Mammary microvascular endothelial cell (primary cell): ENCODE data around the gene SLC5A9. TPM values are rescaled to one million over a fixed set of nuclear protein-coding genes. Genes with fewer than 3 reads are reported as not detected.

ENCODE experiments used
- total RNA-seq: library from RNA; depleted of rRNA; stranded (reverse); fragments of >200 nt; gene quantifications from 2 replicates; pipeline ENCODE4 v1.2.3, GENCODE V29; 2015

Gene SLC5A9
- total RNA-seq: not detected in 2 replicates

DNA sequence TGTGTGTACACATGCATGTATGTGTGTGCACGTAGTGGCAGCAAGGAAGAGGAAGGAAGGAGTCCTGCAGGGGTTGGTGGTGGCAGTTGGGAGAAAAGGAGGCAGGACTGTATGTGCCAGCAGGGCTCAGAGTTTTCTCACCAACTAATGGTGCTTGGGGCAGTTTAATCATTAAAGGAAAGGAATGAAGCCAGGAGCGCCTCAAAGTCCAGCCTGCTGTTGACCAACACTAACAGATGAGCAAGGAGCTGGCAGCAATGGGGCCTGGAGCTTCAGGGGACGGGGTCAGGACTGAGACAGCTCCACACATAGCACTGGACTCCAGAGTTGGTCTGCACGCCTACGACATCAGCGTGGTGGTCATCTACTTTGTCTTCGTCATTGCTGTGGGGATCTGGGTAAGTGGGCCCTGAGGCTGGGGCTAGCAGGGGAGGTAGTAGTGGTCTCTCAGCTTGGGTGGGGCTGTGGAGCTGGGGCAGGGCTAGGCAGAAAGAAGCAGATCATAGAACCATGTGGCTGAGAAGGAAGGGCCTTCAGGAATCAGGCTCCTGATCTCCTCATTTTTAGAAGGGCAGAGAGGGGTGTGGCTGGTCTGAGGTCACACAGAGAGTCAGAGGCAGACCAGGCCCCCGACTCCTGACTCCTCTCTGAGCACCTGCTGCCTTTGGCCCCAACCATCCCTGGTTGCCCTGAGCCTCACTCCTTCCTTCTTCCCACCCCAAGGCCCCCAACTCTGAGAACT is at the start of gene SLC5A9:
TSS of gene SLC5A9 (plus strand) at position 216 of the 742 bp plus-strand sequence. CDS start at position 237, 21 bp downstream.

Other genes with a start within 250 kb of the SLC5A9 start
- gene TRABD2B, start 225.3 kb upstream of the SLC5A9 start, total RNA-seq: not detected in 2 replicates
- gene SPATA6, start 249.5 kb downstream of the SLC5A9 start, total RNA-seq: 1.7 and 1.8 TPM in 2 replicates